ENCODE measurements around the gene ALDH9A1. TPM values are rescaled to one million over a fixed set of nuclear protein-coding genes. Genes with fewer than 3 reads are reported as not detected.

ALDH9A1 gene
- total and polyA plus RNA-seq, 2 experiments from 2014 or later = 100 to 107 TPM

DNA sequence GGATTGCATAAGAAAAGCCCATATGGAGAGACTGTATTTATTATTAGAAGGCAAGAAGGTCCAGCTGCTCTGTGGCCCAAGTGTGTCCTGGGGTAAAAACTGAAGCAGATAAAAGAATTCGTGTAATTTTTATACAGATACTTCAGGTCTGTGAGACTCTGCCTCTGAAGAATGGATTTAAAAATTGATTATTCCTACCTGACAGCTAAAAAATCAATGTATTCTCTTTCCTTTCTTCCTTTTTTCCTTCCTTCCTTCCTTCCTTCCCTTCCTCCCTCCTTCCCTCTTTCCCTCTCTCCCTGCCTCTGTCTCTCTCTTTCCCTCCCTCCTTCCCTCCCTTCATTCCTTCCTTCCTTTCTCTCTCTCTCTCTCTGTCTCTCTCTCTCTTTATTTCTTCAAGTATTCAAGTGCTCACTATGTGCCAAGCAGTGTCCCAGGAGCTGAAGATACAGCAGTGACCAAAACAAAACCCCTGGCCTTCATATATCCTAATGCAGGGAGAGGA, 78.7 kb downstream of the ALDH9A1 start:
- H3K4me3 ChIP-seq = no peak overlapping the region
- H3K36me3 ChIP-seq (ENCODE audit: low read depth) = no peaks in the 10 kb centered on the region
- 13 to 23% methylated on average over 1 of the region's 1 CpG for WGBS, 2 experiments (ENCODE audit: low coverage in 1 of 2, low lambda C conversion rate in 2 of 2, missing lambda C conversion rate in 2 of 2)
- DNase-seq = no peak
- in situ Hi-C loops (cut with MboI) = no loop called here
- no peaks in the 10 kb centered on the region for H3K9me3 ChIP-seq (ENCODE audit: low read depth)
- H3K27ac ChIP-seq = no peak overlapping the region
- H3K4me1 ChIP-seq (ENCODE audit: insufficient read depth) = no peaks in the 10 kb centered on the region
- H2AFZ ChIP-seq = no peak overlapping the region
- no peaks in the 10 kb centered on the region for H3K9me2 ChIP-seq (ENCODE audit: insufficient read depth)
- H3K27me3 ChIP-seq (replicated peaks; ENCODE audit: insufficient read depth) = peaks cover 3% of the 10 kb centered on the region; the same call in 1 of the 2 replicates
- no peaks in the 10 kb centered on the region for H3K79me2 ChIP-seq (ENCODE audit: insufficient read depth)
- H3F3A ChIP-seq (ENCODE audit: insufficient read depth) = no peaks in the 10 kb centered on the region
- TF ChIP-seq EZH2phosphoT487 (IDR thresholded peaks at IDR 0.05; ENCODE audit: insufficient read depth, low read depth) = no peak
- no peak for TF ChIP-seq EZH2 (IDR thresholded peaks at IDR 0.05; ENCODE audit: insufficient read depth, poor library complexity, severe bottlenecking)
- no peaks in the 10 kb centered on the region for H4K20me1 ChIP-seq (ENCODE audit: insufficient read depth)
- H3K9ac ChIP-seq = no peak overlapping the region
- no peak overlapping the region for H3K4me2 ChIP-seq (ENCODE audit: unreplicated experiment)

DNA sequence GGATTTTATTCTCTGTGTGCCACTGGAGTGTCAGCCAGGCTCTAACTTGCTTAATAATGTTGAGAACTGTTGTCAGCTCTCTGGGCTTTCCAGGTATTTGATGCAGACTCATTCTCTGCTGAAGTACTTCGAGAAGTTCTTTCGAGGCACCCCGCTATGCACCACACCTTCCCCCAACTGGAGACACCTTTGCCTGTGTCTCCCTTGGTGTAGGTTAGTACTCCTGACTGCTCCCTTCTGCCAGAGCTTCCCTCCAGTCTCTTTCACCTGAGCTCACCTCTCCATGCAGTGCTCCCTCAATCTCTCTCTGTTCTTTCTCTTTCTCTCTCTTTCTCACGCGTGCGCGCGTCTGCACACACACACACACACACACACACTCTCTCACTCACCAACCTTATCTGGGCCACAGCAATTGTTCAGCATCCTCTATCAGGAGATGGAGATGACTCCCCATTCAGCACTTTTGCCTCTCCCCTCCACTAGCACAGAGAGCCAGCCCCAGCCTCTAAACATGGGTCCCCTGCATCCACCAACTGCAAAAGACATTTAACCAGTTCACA, 81.3 kb downstream of the ALDH9A1 start:
- no peaks in the 10 kb centered on the region for H3F3A ChIP-seq (ENCODE audit: insufficient read depth)
- no peak overlapping the region for H3K9ac ChIP-seq
- H4K20me1 ChIP-seq (ENCODE audit: insufficient read depth) = no peaks in the 10 kb centered on the region
- no peaks in the 10 kb centered on the region for H3K9me2 ChIP-seq (ENCODE audit: insufficient read depth)
- no peaks in the 10 kb centered on the region for H3K79me2 ChIP-seq (ENCODE audit: insufficient read depth)
- H3K27me3 ChIP-seq (replicated peaks; ENCODE audit: insufficient read depth) = peaks cover 7% of the 10 kb centered on the region; the same call in 1 of the 2 replicates
- H3K27ac ChIP-seq = no peak overlapping the region
- H3K4me1 ChIP-seq (ENCODE audit: insufficient read depth) = no peaks in the 10 kb centered on the region
- no peak overlapping the region for H3K4me3 ChIP-seq
- no peaks in the 10 kb centered on the region for H3K9me3 ChIP-seq (ENCODE audit: low read depth)
- in situ Hi-C loops (cut with MboI) = no loop called here
- H2AFZ ChIP-seq = no peak overlapping the region
- 86 to 90% methylated on average over 6 to 8 of the region's 8 CpGs for WGBS, 2 experiments (ENCODE audit: low coverage in 1 of 2, low lambda C conversion rate in 2 of 2, missing lambda C conversion rate in 2 of 2)
- no peaks in the 10 kb centered on the region for H3K36me3 ChIP-seq (ENCODE audit: low read depth)
- no peak for TF ChIP-seq EZH2phosphoT487 (IDR thresholded peaks at IDR 0.05; ENCODE audit: insufficient read depth, low read depth)
- no peak for TF ChIP-seq EZH2 (IDR thresholded peaks at IDR 0.05; ENCODE audit: insufficient read depth, poor library complexity, severe bottlenecking)
- no peak overlapping the region for H3K4me2 ChIP-seq (ENCODE audit: unreplicated experiment)
- no peak for DNase-seq

GRCh38 chr1:165616054-165616612, 82.2 kb downstream of the ALDH9A1 start:
- Histone ChIP-seq H4K20me1 (ENCODE audit: insufficient read depth) (no peaks in the 10 kb centered on the region), H3K27me3 (replicated peaks; ENCODE audit: insufficient read depth) (peaks cover 7% of the 10 kb centered on the region; the same call in 1 of the 2 replicates), H3K9me2 (ENCODE audit: insufficient read depth) (no peaks in the 10 kb centered on the region), H3K4me3 (no peak overlapping the region), H3F3A (ENCODE audit: insufficient read depth) (no peaks in the 10 kb centered on the region), H2AFZ (no peak overlapping the region), H3K4me2 (ENCODE audit: unreplicated experiment) (no peak overlapping the region), H3K9ac (no peak overlapping the region), H3K36me3 (ENCODE audit: low read depth) (no peaks in the 10 kb centered on the region), H3K79me2 (ENCODE audit: insufficient read depth) (no peaks in the 10 kb centered on the region), H3K4me1 (ENCODE audit: insufficient read depth) (no peaks in the 10 kb centered on the region), H3K27ac (no peak overlapping the region), H3K9me3 (ENCODE audit: low read depth) (no peaks in the 10 kb centered on the region)
- in situ Hi-C loops (cut with MboI) = no loop called here
- TF ChIP-seq EZH2 (IDR thresholded peaks at IDR 0.05; ENCODE audit: insufficient read depth, poor library complexity, severe bottlenecking) (no peak), EZH2phosphoT487 (IDR thresholded peaks at IDR 0.05; ENCODE audit: insufficient read depth, low read depth) (no peak)
- DNase-seq = no peak
- WGBS, 2 experiments (ENCODE audit: low coverage in 1 of 2, low lambda C conversion rate in 2 of 2, missing lambda C conversion rate in 2 of 2) = 64 to 80% methylated on average over 1 of the region's 1 CpG

Other genes with a start within 250 kb of the ALDH9A1 start
- not detected in 2 replicates for gene LRRC52, start 154.6 kb downstream of the ALDH9A1 start, total RNA-seq (2014; rRNA removed; shearing (Covaris generic))
- gene LRRC52, start 154.6 kb downstream of the ALDH9A1 start, polyA plus RNA-seq (2016; fragmentation: Nextera tagmentation; extraction: Ambion mirVana) = not detected in 2 replicates
- 165 and 186 TPM in 2 replicates for gene MGST3, start 67.3 kb downstream of the ALDH9A1 start, total RNA-seq (2014; rRNA removed; shearing (Covaris generic))
- gene MGST3, start 67.3 kb downstream of the ALDH9A1 start, polyA plus RNA-seq (2016; fragmentation: Nextera tagmentation; extraction: Ambion mirVana) = 383 and 389 TPM in 2 replicates
- 116 and 126 TPM in 2 replicates for gene TMCO1, start 70.3 kb upstream of the ALDH9A1 start, total RNA-seq (2014; rRNA removed; shearing (Covaris generic))
- gene TMCO1, start 70.3 kb upstream of the ALDH9A1 start, polyA plus RNA-seq (2016; fragmentation: Nextera tagmentation; extraction: Ambion mirVana) = 203 and 207 TPM in 2 replicates
- gene UCK2, start 129.1 kb upstream of the ALDH9A1 start, total RNA-seq (2014; rRNA removed; shearing (Covaris generic)) = 75.4 and 81.9 TPM in 2 replicates
- gene UCK2, start 129.1 kb upstream of the ALDH9A1 start, polyA plus RNA-seq (2016; fragmentation: Nextera tagmentation; extraction: Ambion mirVana) = 75.1 and 78.2 TPM in 2 replicates